Fibroblast of villous mesenchyme (primary cell): ENCODE measurements around the gene TLK2. TPM values are rescaled to one million over a fixed set of nuclear protein-coding genes. Genes with fewer than 3 reads are reported as not detected.

ENCODE experiments used
- DNase-seq: peaks from one replicate; pipeline ENCODE4 v3.0.0-alpha.2; 2010; ENCODE audit warnings: low read depth
- H3K4me3 ChIP-seq: 2 replicates; pipeline ENCODE4 v1.5.1; 2011; ENCODE audit warnings: low read depth, mild to moderate bottlenecking, low read length
- total RNA-seq: library from RNA; depleted of rRNA; stranded (reverse); fragments of >200 nt; gene quantifications from 2 replicates; pipeline ENCODE4 v1.2.3, GENCODE V29; 2012
- TF ChIP-seq, protein P1 (sequence below): IDR thresholded peaks from 2 replicates; pipeline ENCODE4 v1.5.1; 2012; ENCODE audit warnings: low read depth, mild to moderate bottlenecking, low read length; ENCODE audit not compliant: insufficient read depth

The TLK2 gene
- total RNA-seq, 1 donor: 60.0 TPM

- TF ChIP-seq, protein P1, sequence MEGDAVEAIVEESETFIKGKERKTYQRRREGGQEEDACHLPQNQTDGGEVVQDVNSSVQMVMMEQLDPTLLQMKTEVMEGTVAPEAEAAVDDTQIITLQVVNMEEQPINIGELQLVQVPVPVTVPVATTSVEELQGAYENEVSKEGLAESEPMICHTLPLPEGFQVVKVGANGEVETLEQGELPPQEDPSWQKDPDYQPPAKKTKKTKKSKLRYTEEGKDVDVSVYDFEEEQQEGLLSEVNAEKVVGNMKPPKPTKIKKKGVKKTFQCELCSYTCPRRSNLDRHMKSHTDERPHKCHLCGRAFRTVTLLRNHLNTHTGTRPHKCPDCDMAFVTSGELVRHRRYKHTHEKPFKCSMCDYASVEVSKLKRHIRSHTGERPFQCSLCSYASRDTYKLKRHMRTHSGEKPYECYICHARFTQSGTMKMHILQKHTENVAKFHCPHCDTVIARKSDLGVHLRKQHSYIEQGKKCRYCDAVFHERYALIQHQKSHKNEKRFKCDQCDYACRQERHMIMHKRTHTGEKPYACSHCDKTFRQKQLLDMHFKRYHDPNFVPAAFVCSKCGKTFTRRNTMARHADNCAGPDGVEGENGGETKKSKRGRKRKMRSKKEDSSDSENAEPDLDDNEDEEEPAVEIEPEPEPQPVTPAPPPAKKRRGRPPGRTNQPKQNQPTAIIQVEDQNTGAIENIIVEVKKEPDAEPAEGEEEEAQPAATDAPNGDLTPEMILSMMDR: no peak
- no peak overlapping the region for H3K4me3 ChIP-seq
These were observed 146.7 kb downstream of the TLK2 start for GRCh38 chr17:62625184-62625869.

DNA sequence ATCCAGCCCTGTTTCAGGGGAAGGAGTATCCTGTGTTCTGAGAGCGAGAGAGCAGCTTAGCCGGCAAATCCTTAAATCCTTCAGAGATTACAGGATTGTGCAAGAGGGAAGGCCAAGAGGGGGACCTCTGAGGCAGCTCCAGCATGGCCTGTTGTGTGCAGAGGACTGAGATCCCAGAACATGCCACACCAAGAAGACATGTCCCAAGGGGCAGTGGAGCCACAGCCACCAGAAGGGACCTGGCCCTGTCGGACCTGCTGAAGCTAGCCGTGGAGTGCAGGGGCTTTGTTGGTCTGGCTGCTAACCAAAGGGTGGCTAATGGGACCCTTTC is 147.2 kb downstream of the TLK2 start:
- TF ChIP-seq, protein P1: no peak
- H3K4me3 ChIP-seq: no peak overlapping the region
- DNase-seq: peak; percentile 95

More at GRCh38 chr17:62625184-62625869, 146.7 kb downstream of the TLK2 start:
- DNase-seq: no peak

GRCh38 chr17:62626719-62627218 is 148.1 kb downstream of the TLK2 start:
- DNase-seq: peak; percentile 96
- TF ChIP-seq, protein P1: peak; percentile 2
- peak overlapping the region; percentile 86 for H3K4me3 ChIP-seq

DNA sequence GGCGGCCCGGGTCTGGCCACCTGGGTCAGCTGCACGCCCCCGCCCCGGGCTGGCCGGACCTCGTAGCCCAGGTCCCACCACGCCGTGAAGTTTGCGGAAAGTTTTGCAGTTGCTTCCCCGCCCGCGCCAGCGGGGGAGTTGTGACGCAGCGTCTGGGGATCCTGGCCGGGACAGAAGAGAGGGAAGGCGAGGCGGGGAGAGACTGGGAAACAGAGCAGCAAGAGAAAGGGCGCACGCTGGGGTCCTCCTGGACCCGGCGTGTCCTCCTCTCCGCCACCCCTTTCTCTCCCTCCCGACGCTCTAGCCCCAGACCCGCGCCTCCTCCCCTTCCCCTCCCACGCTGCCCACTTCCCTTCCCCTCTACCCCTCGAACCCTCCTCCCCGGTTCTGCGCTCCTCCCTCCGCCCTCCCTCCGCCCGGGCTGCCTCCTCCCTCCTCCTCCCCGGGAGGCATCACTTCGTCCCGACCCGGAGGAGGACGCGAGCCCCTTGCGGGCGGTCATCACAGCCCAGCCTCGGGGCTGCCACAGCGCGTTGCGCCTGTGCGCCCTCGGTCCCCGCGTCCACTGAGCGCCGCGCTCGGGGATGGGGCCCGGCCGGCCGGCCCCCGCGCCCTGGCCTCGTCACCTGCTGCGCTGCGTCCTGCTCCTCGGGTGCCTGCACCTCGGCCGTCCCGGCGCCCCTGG is 148.7 kb downstream of the TLK2 start, which contains the start of gene MRC2:
Gene MRC2, plus strand, starts transcription at position 452 of the 685 bp plus-strand sequence. Its CDS starts 133 bp downstream, at position 585.
- peak within 1 kb of the TSS; percentile 86 for H3K4me3 ChIP-seq
- DNase-seq: peak; percentile 88
- TF ChIP-seq, protein P1: no peak

- peak overlapping the region; percentile 86 for H3K4me3 ChIP-seq
- DNase-seq: peak; percentile 77
- TF ChIP-seq, protein P1: no peak
These were observed 149.4 kb downstream of the TLK2 start for GRCh38 chr17:62627904-62628633.

GRCh38 chr17:62628831-62629555 is 150.4 kb downstream of the TLK2 start:
- peak overlapping the region; percentile 86 for H3K4me3 ChIP-seq
- DNase-seq: peak; percentile 77
- TF ChIP-seq, protein P1: no peak
